Stimulated activated CD8-positive, alpha-beta memory T cell treated with anti-CD3 and anti-CD28 coated beads, Interleukin-4, amount 100 ng/mL, for 4 hours (primary cell): Measurements from ENCODE around the gene NMT2.
A peak's percentile ranks its signal among the peaks of the same experiment; 100 is the strongest.

Experiments used
- DNase-seq, 2 donors: peaks; one replicate each; pipeline ENCODE4 v3.0.0-alpha.2; 2020; ENCODE audit warnings: low read depth in 2 of 2, low spot score in 1 of 2

The NMT2 gene

GRCh38 chr10:15097011-15097812 lies 71.3 kb downstream of the NMT2 start, which contains the start of gene RPP38:
Gene RPP38 (plus strand): TSS chr10:15097355. CDS start chr10:15103315, 5,960 bp downstream.
- DNase-seq, result peak; percentile 92 to 96

GRCh38 chr10:15096661-15097010 lies 71.9 kb downstream of the NMT2 start:
- no peak for DNase-seq

DNA sequence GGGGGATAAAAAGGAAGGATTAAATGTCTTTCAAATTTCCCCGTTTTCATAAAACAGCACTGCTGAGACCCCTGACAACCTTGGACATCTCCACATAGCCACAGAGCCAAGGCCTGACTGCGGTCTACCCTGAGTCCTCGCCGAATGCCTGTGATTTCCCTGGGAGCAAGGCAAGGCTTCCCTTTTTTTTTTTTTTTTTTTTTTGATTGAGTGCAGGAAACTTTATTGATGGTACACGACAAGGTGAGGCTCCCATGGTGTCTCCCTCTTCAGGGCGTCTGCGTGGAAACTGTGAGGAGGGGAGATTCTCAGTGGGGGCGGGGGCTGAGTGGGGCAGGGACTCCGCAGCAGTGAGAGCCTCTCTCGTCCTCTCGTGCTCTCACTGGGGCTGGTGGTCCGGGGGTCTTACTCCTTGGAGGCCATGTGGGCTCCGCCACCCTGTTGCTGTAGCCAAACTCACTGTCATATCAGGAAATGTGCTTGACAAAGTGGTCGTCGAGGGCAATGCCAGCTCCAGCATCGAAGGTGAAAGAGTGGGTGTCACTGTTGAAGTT lies 75.6 kb downstream of the NMT2 start:
- DNase-seq, result no peak

- DNase-seq, result no peak
Observed at GRCh38 chr10:15091418-15091817, 77.1 kb downstream of the NMT2 start.

- DNase-seq, result peak; percentile 35 to 55
Observed at GRCh38 chr10:15088428-15089261, 79.8 kb downstream of the NMT2 start, which contains the start of gene ACBD7. Gene ACBD7 (minus strand): TSS chr10:15088776. CDS start chr10:15088728, 48 bp downstream.

DNA sequence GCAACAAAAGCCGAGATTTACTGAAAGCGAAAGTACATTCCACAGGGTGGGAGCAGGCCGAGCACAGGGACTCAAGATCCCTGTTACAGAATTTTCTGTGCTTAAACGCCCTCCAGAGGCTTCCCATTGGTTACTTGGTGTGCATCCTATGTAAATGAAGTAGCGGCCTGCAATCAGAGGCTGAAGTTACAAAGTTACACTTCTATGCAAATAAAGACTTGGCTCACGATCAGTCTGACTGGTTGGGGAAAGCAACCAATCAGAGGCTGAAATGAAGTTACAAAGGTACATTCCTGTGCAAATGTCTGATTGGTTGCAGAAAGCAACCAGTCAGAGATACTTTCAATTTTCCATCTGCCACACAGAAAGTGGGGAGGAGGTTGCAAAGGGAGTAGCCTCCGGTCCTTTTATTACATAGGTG lies 84.0 kb downstream of the NMT2 start:
- DNase-seq, result no peak

DNA sequence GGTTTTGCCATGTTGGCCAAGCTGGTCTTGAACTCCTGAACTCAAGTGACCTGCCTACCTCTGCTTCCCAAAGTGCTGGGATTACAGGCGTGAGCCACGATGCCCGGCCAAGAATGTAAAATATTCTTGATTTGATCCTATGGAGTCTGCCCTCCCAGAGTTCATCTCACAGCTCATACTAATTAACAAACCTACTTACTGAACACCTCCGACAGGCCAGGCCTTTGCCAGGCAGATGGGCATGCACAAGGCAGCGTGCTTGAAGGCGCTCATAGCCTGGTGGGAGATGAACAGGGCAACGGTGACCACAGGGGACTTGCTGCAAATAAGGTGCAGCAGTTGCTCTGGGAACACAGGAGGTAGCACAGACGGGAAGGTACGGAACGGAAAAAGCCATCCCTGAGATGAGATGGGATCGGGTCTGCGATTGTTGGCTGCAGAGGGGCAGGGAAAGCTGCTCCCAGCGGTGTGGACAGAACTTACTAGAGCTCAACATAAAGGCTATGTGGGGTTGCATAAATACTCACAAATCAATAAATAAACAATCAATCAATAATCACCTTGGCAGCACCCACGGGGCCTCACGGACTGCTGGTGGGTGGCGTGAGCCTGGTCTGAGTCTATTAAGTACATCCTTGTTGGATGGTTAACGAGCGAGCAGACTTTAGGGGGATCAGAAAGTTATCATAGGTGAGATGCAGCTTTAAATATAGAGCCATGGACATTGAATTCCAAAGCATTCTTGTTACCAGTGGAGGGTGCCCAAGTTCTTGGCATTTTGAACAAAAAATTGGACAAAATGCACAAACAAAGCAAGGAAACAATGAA lies 84.6 kb downstream of the NMT2 start:
- no peak for DNase-seq

DNA sequence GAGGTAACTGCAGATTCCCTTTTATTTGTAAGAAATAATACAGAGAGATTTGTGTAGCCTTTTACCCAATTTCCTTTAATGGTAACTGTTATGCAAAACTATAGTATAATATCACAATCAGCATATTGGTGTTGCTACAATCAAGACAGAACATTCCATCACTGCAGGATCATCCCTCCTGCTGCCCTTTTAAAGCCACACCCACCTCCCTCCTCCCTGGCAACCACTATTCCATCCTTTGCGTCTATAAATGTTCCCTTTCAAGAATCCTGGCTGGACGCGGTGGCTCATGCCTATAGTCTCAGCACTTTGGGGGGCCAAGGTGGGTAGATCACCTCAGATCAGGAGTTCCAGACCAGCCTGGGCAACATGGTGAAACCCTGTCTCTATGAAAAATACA lies 93.1 kb downstream of the NMT2 start:
- DNase-seq, result no peak

- DNase-seq, result no peak
Observed at GRCh38 chr10:15072358-15072757, 96.1 kb downstream of the NMT2 start.

- DNase-seq, result no peak
Observed at GRCh38 chr10:15069230-15069629, 99.3 kb downstream of the NMT2 start.

DNA sequence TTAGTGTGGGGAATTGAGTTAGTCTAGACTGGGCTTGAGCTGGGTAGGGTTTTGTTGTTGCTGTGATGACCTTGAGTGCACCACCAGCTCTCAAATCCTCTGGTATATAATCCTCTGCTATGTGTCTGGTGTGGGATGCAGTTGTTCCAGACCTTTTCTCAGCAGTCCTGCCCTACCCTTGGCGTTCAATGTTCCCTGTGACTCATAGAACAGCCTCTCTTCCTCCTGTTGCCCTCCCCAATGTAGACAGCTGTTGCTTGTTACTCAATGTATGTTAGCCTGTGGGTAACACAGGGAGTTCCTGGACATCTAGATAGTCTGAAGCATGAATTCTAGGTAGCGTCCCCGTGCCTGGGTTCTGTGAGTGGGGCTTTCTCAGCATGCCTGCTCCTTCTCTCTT lies 99.7 kb downstream of the NMT2 start:
- DNase-seq, result no peak

GRCh38 chr10:15067154-15067553 lies 101.3 kb downstream of the NMT2 start:
- DNase-seq, result no peak

DNA sequence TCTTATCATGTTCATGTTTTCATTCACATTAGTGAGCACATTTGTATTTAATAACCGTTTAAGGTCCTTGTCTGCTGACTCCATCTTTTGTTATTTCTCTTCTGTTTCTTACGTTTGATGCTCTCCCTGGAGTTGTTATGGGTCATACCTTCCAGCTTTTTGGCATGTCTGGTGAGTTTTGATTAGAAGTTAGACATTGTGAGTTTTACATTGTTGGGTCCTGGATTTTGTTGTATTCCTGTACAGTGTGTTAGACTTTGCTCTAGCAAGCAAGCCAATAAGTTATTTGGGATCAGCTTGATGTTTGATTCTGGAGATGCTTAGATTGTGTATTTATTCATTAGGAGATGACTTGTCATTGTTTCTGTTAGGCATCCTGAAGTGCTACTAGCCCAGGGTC lies 107.9 kb downstream of the NMT2 start:
- no peak for DNase-seq

DNA sequence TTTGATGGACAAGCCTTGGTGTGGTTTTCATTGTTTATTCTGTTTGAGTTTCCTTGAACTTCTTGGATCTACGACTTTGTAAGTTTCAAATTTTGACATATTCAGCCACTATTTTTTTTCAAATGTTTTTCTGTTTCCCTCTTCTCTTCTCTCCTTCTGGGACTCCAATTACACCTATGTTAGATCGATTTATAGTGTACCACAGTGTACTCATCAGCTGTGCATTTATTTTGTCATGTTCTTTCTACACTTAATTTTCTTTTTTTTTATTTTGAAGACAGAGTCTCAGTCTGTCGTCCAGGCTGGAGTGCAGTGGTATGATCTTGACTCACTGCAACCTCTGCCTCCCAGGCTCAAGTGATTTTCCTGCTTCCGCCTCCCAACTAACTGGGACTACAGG lies 108.6 kb downstream of the NMT2 start:
- DNase-seq, result no peak

- DNase-seq, result no peak
Observed at GRCh38 chr10:15058689-15059088, 109.8 kb downstream of the NMT2 start.
